NB4 (cell line): ENCODE results near the gene CUX1.

Source experiments
- CTCF ChIP-seq: IDR thresholded peaks from one replicate; pipeline ENCODE4 v1.5.1; 2012; ENCODE audit warnings: low read depth, low read length
- MYC ChIP-seq: IDR thresholded peaks from 2 replicates; pipeline ENCODE4 v1.6.1; 2011; ENCODE audit warnings: low read depth, low read length
- POLR2A ChIP-seq: IDR thresholded peaks from 2 replicates; pipeline ENCODE4 v1.6.1; 2011; ENCODE audit warnings: mild to moderate bottlenecking; ENCODE audit not compliant: insufficient read length; ENCODE audit errors: extremely low read depth
- TF ChIP-seq, protein P1 (sequence below): IDR thresholded peaks from 2 replicates; pipeline ENCODE4 v1.6.1; 2011; ENCODE audit warnings: low read depth, low read length

DNA sequence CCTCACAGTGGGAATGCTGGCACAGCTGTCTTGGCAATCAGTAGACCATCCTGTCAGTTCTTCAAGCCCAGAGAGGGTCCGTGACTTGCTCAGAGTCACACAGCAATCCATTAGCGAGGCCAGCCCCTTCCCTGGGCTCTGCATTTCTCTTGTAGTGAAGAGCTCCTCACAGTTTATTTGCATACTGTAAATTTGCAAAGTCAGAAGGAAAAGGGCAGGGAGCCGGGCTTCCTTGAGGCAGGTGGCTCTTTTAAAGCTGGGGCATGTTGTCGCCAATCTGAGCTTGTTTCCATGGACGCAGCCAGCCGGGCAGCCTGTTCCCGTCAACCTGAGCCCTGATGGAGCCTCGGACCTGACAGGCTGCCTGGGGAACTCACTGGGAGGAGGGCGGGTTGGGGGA lies 123.4 kb downstream of the CUX1 start:
- TF ChIP-seq CTCF (no peak), POLR2A (no peak), MYC (no peak)
- TF ChIP-seq, protein P1, sequence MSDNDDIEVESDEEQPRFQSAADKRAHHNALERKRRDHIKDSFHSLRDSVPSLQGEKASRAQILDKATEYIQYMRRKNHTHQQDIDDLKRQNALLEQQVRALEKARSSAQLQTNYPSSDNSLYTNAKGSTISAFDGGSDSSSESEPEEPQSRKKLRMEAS: no peak
